Measurements from ENCODE around the gene WDFY2.

WDFY2 gene

GRCh38 chr13:51618626-51619025 is 34.4 kb downstream of the WDFY2 start:
- TF ChIP-seq BHLHE40 (IDR thresholded peaks at IDR 0.05; ENCODE audit: borderline replicate concordance), result no peak
- TF ChIP-seq FOXA1 (IDR thresholded peaks at IDR 0.05), result no peak
- TF ChIP-seq L3MBTL2 (conservative IDR thresholded peaks at IDR 0.05), result no peak
- no peak for TF ChIP-seq ZNF384 (IDR thresholded peaks at IDR 0.05)
- no peak for TF ChIP-seq ARNT (IDR thresholded peaks at IDR 0.05)
- no peak for TF ChIP-seq PKNOX1 (IDR thresholded peaks at IDR 0.05)
- TF ChIP-seq SP1 (IDR thresholded peaks at IDR 0.05), result no peak
- no peak for TF ChIP-seq ELF4 (IDR thresholded peaks at IDR 0.05)
- TF ChIP-seq TARDBP (IDR thresholded peaks at IDR 0.05), result no peak
- no peak for TF ChIP-seq FOXM1 (IDR thresholded peaks at IDR 0.05; ENCODE audit: borderline replicate concordance)
- no peak for TF ChIP-seq SUZ12 (IDR thresholded peaks at IDR 0.05)
- no peak for TF ChIP-seq HDGF (IDR thresholded peaks at IDR 0.05; ENCODE audit: borderline replicate concordance)
- TF ChIP-seq NFRKB (IDR thresholded peaks at IDR 0.05), result no peak
- no peak for TF ChIP-seq LEF1 (IDR thresholded peaks at IDR 0.05; ENCODE audit: borderline replicate concordance)
- no peak for TF ChIP-seq CTBP1 (IDR thresholded peaks at IDR 0.05; ENCODE audit: borderline replicate concordance)
- TF ChIP-seq FOXK2 (IDR thresholded peaks at IDR 0.05), result no peak
- POLR2A ChIA-PET, result no interaction called here
- DNase-seq (ENCODE audit: extremely low spot score), result no peak
- CTCF ChIA-PET, result no interaction called here

GRCh38 chr13:51619614-51620013 is 35.4 kb downstream of the WDFY2 start:
- POLR2A ChIA-PET, result no interaction called here

GRCh38 chr13:51620165-51620983 is 36.1 kb downstream of the WDFY2 start:
- no peak for TF ChIP-seq FOXA1 (IDR thresholded peaks at IDR 0.05)
- DNase-seq (ENCODE audit: extremely low spot score), result no peak
- ChIA-PET CTCF (no interaction called here), POLR2A (no interaction called here)

More at GRCh38 chr13:51619614-51620013, 35.4 kb downstream of the WDFY2 start:
- CTCF ChIA-PET, result no interaction called here
- DNase-seq (ENCODE audit: extremely low spot score), result no peak
- no peak for TF ChIP-seq PKNOX1 (IDR thresholded peaks at IDR 0.05)
- TF ChIP-seq FOXM1 (IDR thresholded peaks at IDR 0.05; ENCODE audit: borderline replicate concordance), result no peak
- TF ChIP-seq SUZ12 (IDR thresholded peaks at IDR 0.05), result no peak
- TF ChIP-seq FOXK2 (IDR thresholded peaks at IDR 0.05), result no peak
- TF ChIP-seq ZNF384 (IDR thresholded peaks at IDR 0.05), result no peak
- no peak for TF ChIP-seq ELF4 (IDR thresholded peaks at IDR 0.05)
- TF ChIP-seq FOXA1 (IDR thresholded peaks at IDR 0.05), result no peak
- no peak for TF ChIP-seq NFRKB (IDR thresholded peaks at IDR 0.05)
- TF ChIP-seq ARNT (IDR thresholded peaks at IDR 0.05), result no peak
- no peak for TF ChIP-seq TARDBP (IDR thresholded peaks at IDR 0.05)
- no peak for TF ChIP-seq BHLHE40 (IDR thresholded peaks at IDR 0.05; ENCODE audit: borderline replicate concordance)

- DNase-seq (ENCODE audit: extremely low spot score), result no peak
- TF ChIP-seq FOXM1 (IDR thresholded peaks at IDR 0.05; ENCODE audit: borderline replicate concordance) (no peak), TARDBP (IDR thresholded peaks at IDR 0.05) (no peak), ARNT (IDR thresholded peaks at IDR 0.05) (no peak), BHLHE40 (IDR thresholded peaks at IDR 0.05; ENCODE audit: borderline replicate concordance) (no peak), ZNF384 (IDR thresholded peaks at IDR 0.05) (no peak), HDGF (IDR thresholded peaks at IDR 0.05; ENCODE audit: borderline replicate concordance) (no peak)
- CTCF ChIA-PET, result interaction anchor here (0.7 kb wide), 1 partner anchor 11 kb away, joined by 4 read pairs; no protein-coding TSS in a partner anchor
- POLR2A ChIA-PET, result no interaction called here
Observed at GRCh38 chr13:51621602-51622001, 37.3 kb downstream of the WDFY2 start.

- ChIA-PET CTCF (no interaction called here), POLR2A (no interaction called here)
- no peak for DNase-seq (ENCODE audit: extremely low spot score)
- TF ChIP-seq ELF4 (IDR thresholded peaks at IDR 0.05), result no peak
- TF ChIP-seq FOXA1 (IDR thresholded peaks at IDR 0.05), result no peak
- no peak for TF ChIP-seq FOXK2 (IDR thresholded peaks at IDR 0.05)
- TF ChIP-seq PKNOX1 (IDR thresholded peaks at IDR 0.05), result no peak
- TF ChIP-seq L3MBTL2 (conservative IDR thresholded peaks at IDR 0.05), result no peak
Observed at GRCh38 chr13:51623473-51623872, 39.2 kb downstream of the WDFY2 start.

GRCh38 chr13:51624207-51624606 is 39.9 kb downstream of the WDFY2 start:
- CTCF ChIA-PET, result no interaction called here
- no peak for DNase-seq (ENCODE audit: extremely low spot score)
- POLR2A ChIA-PET, result no interaction called here
- TF ChIP-seq TARDBP (IDR thresholded peaks at IDR 0.05) (no peak), BHLHE40 (IDR thresholded peaks at IDR 0.05; ENCODE audit: borderline replicate concordance) (no peak)

- TF ChIP-seq FOXK2 (IDR thresholded peaks at IDR 0.05) (no peak), ZNF384 (IDR thresholded peaks at IDR 0.05) (no peak), NFRKB (IDR thresholded peaks at IDR 0.05) (no peak), ELF4 (IDR thresholded peaks at IDR 0.05) (no peak), PKNOX1 (IDR thresholded peaks at IDR 0.05) (no peak), CTBP1 (IDR thresholded peaks at IDR 0.05; ENCODE audit: borderline replicate concordance) (no peak), SP1 (IDR thresholded peaks at IDR 0.05) (no peak), BHLHE40 (IDR thresholded peaks at IDR 0.05; ENCODE audit: borderline replicate concordance) (no peak), LEF1 (IDR thresholded peaks at IDR 0.05; ENCODE audit: borderline replicate concordance) (no peak), ARNT (IDR thresholded peaks at IDR 0.05) (no peak), FOXM1 (IDR thresholded peaks at IDR 0.05; ENCODE audit: borderline replicate concordance) (no peak), HDGF (IDR thresholded peaks at IDR 0.05; ENCODE audit: borderline replicate concordance) (no peak), SUZ12 (IDR thresholded peaks at IDR 0.05) (no peak), TARDBP (IDR thresholded peaks at IDR 0.05) (no peak), FOXA1 (IDR thresholded peaks at IDR 0.05) (no peak), L3MBTL2 (conservative IDR thresholded peaks at IDR 0.05) (no peak)
- CTCF ChIA-PET, result no interaction called here
- POLR2A ChIA-PET, result no interaction called here
- DNase-seq (ENCODE audit: extremely low spot score), result no peak
Observed at GRCh38 chr13:51624695-51625345, 40.6 kb downstream of the WDFY2 start.
